Mucosa of rectum (tissue), 2 donors: ENCODE results near the gene KXD1.

Experiments
- H3K27ac ChIP-seq, 2 donors: one replicate each; pipeline ENCODE4 v1.7.0; 2013; ENCODE audit warnings: inconsistent platforms in 2 of 2, low read depth in 2 of 2, low read length in 2 of 2
- H3K27me3 ChIP-seq, 2 donors: one replicate each; pipeline ENCODE4 v1.7.0; 2013; ENCODE audit warnings: low read length in 2 of 2; ENCODE audit not compliant: control insufficient read depth in 2 of 2, insufficient read depth in 2 of 2
- H3K36me3 ChIP-seq, 2 donors: one replicate each; pipeline ENCODE4 v1.7.0; 2013; ENCODE audit warnings: low read length in 2 of 2; ENCODE audit not compliant: control insufficient read depth in 2 of 2, insufficient read depth in 2 of 2
- H3K4me1 ChIP-seq, 2 donors: one replicate each; pipeline ENCODE4 v1.7.0; 2013; ENCODE audit warnings: low read length in 2 of 2, mild to moderate bottlenecking in 1 of 2; ENCODE audit not compliant: control insufficient read depth in 2 of 2, insufficient read depth in 2 of 2
- H3K4me3 ChIP-seq, 2 donors: one replicate each; pipeline ENCODE4 v1.7.0; 2013; ENCODE audit warnings: low read length in 2 of 2
- H3K9ac ChIP-seq, 2 donors: one replicate each; pipeline ENCODE4 v1.7.0; 2013; ENCODE audit warnings: low read length in 2 of 2, low read depth in 1 of 2, mild to moderate bottlenecking in 1 of 2
- H3K9me3 ChIP-seq, 2 donors: one replicate each; pipeline ENCODE4 v1.7.0; 2013; ENCODE audit warnings: low read length in 2 of 2; ENCODE audit not compliant: control insufficient read depth in 2 of 2
- donor health status: healthy.
- donor health status: Normal muscosa, but diverticular disease.

The KXD1 gene

GRCh38 chr19:18557411-18558201 is at the start of gene KXD1:
Gene KXD1 (plus strand): TSS chr19:18557870. CDS start chr19:18562057, 4,187 bp downstream.
- Histone ChIP-seq H3K27ac (peak within 1 kb of the TSS; percentile 87 to 94), H3K36me3 (peaks cover 0 to 4% of the 10 kb centered on the region in 2 donors)

GRCh38 chr19:18508585-18508984 is 49.1 kb upstream of the KXD1 start:
- H3K27ac ChIP-seq, result peak overlapping the region; percentile 76 to 92

More at GRCh38 chr19:18557411-18558201, at the start of gene KXD1:
- Histone ChIP-seq H3K27me3 (no peaks in the 10 kb centered on the region), H3K4me1 (peaks cover 9 to 13% of the 10 kb centered on the region in 2 donors), H3K9me3 (no peaks in the 10 kb centered on the region), H3K9ac (peak within 1 kb of the TSS; percentile 79 to 92), H3K4me3 (peak within 1 kb of the TSS; percentile 86 to 94)

GRCh38 chr19:18510216-18510615 is 47.5 kb upstream of the KXD1 start:
- Histone ChIP-seq H3K9ac (no peak overlapping the region), H3K36me3 (no peaks in the 10 kb centered on the region), H3K4me3 (no peak overlapping the region), H3K27ac (peak overlapping the region in 1 of 2 donors; percentile 16), H3K9me3 (no peaks in the 10 kb centered on the region), H3K4me1 (peaks cover 52 to 59% of the 10 kb centered on the region in 2 donors), H3K27me3 (no peaks in the 10 kb centered on the region)

More at GRCh38 chr19:18508585-18508984, 49.1 kb upstream of the KXD1 start:
- Histone ChIP-seq H3K9me3 (no peaks in the 10 kb centered on the region), H3K27me3 (no peaks in the 10 kb centered on the region), H3K4me3 (no peak overlapping the region), H3K9ac (peak overlapping the region; percentile 14 to 47), H3K4me1 (peaks cover 57 to 64% of the 10 kb centered on the region in 2 donors), H3K36me3 (no peaks in the 10 kb centered on the region)

- Histone ChIP-seq H3K27ac (no peak overlapping the region), H3K4me1 (peaks cover 21 to 37% of the 10 kb centered on the region in 2 donors), H3K27me3 (no peaks in the 10 kb centered on the region), H3K36me3 (no peaks in the 10 kb centered on the region), H3K9ac (no peak overlapping the region), H3K4me3 (no peak overlapping the region), H3K9me3 (no peaks in the 10 kb centered on the region)
These were observed 43.8 kb upstream of the KXD1 start for GRCh38 chr19:18513868-18514267.

- H3K27ac ChIP-seq, result peak overlapping the region; percentile 56 to 73
- no peaks in the 10 kb centered on the region for H3K27me3 ChIP-seq
- H3K4me1 ChIP-seq, result peaks cover 24 to 37% of the 10 kb centered on the region in 2 donors
- peak overlapping the region in 1 of 2 donors; percentile 38 for H3K4me3 ChIP-seq
- H3K9ac ChIP-seq, result peak overlapping the region in 1 of 2 donors; percentile 61
- no peaks in the 10 kb centered on the region for H3K36me3 ChIP-seq
- no peaks in the 10 kb centered on the region for H3K9me3 ChIP-seq
These were observed 42.6 kb upstream of the KXD1 start for GRCh38 chr19:18514800-18515682.

GRCh38 chr19:18515959-18516358 is 41.7 kb upstream of the KXD1 start:
- H3K36me3 ChIP-seq, result no peaks in the 10 kb centered on the region
- H3K4me1 ChIP-seq, result peaks cover 27 to 33% of the 10 kb centered on the region in 2 donors
- no peaks in the 10 kb centered on the region for H3K27me3 ChIP-seq
- H3K9ac ChIP-seq, result no peak overlapping the region
- no peak overlapping the region for H3K4me3 ChIP-seq
- no peaks in the 10 kb centered on the region for H3K9me3 ChIP-seq
- peak overlapping the region in 1 of 2 donors; percentile 73 for H3K27ac ChIP-seq

GRCh38 chr19:18517606-18518005 is 40.1 kb upstream of the KXD1 start:
- H3K4me3 ChIP-seq, result no peak overlapping the region
- H3K27me3 ChIP-seq, result no peaks in the 10 kb centered on the region
- no peak overlapping the region for H3K9ac ChIP-seq
- H3K9me3 ChIP-seq, result no peaks in the 10 kb centered on the region
- no peak overlapping the region for H3K27ac ChIP-seq
- H3K36me3 ChIP-seq, result no peaks in the 10 kb centered on the region
- H3K4me1 ChIP-seq, result peaks cover 27 to 34% of the 10 kb centered on the region in 2 donors

GRCh38 chr19:18518639-18519038 is 39.0 kb upstream of the KXD1 start:
- H3K9ac ChIP-seq, result no peak overlapping the region

GRCh38 chr19:18519962-18520847 is 37.5 kb upstream of the KXD1 start:
- H3K4me1 ChIP-seq, result peaks cover 16 to 22% of the 10 kb centered on the region in 2 donors
- H3K9me3 ChIP-seq, result no peaks in the 10 kb centered on the region
- no peaks in the 10 kb centered on the region for H3K27me3 ChIP-seq
- H3K9ac ChIP-seq, result peak overlapping the region; percentile 89 to 100
- H3K4me3 ChIP-seq, result peak overlapping the region; percentile 81 to 99
- H3K36me3 ChIP-seq, result no peaks in the 10 kb centered on the region
- peak overlapping the region; percentile 98 for H3K27ac ChIP-seq

More at GRCh38 chr19:18518639-18519038, 39.0 kb upstream of the KXD1 start:
- peaks cover 27 to 34% of the 10 kb centered on the region in 2 donors for H3K4me1 ChIP-seq
- H3K9me3 ChIP-seq, result no peaks in the 10 kb centered on the region
- H3K27me3 ChIP-seq, result no peaks in the 10 kb centered on the region
- no peak overlapping the region for H3K27ac ChIP-seq
- H3K4me3 ChIP-seq, result no peak overlapping the region
- H3K36me3 ChIP-seq, result no peaks in the 10 kb centered on the region
